HG03139 (cell line): Measurements from ENCODE around the gene SLAMF7.
A peak's percentile ranks its signal among the peaks of the same experiment; 100 is the strongest.

Experiments used
- ATAC-seq: cut with Tn5 transposase; IDR thresholded peaks from one replicate; pipeline ENCODE4 v1.9.1; 2021; ENCODE audit not compliant: unreplicated experiment

Gene SLAMF7

DNA sequence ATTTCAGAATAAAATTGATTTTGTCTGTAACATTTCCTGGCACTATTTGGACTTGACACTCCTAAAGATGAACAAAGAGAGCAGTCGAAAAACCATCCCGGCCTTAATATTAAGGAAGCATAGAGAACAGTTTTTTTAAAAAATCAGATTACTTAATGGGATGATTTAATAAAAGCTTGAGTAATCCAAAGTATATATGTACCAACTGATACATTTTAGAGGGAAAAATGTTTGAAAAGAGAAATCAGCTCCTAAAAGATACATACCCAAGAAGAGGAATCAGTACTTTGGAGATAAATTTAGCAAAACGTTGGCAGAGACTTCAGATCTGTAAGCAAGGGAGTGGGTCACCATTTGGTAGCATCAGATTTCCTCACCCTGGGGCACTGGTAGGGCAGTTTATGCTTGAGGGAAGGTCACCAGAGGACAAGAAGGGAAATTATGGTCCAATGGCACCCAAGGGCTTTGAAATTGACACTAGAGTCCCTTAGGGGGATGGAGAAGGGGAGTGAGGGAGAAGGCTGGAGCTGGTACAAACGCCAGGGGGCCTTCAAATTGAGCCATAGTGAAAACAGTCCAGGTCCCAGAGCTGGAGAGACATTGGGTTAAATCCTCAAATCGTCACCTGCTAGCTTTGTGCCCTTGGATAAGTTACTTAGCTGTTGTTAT lies 5.9 kb downstream of the SLAMF7 start:
- no peak for ATAC-seq

DNA sequence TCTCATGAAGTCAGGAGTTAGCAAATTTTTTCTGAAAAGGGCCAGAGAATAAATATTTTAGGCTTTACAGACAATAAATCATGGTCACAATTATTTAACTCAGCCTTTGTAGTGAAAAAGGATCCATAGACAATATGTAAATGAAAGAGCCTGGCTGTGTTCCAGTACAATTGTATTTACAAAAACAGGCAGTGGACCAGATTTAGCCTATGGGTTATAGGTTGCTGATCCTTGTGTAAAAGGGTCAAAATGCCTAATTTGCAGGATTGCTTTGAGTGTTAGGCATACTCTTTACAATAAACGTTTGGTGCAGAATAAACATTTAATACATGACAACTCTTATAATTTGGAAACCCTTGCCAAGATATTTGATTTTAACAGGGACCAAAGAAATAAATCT lies 6.5 kb downstream of the SLAMF7 start:
- no peak for ATAC-seq

DNA sequence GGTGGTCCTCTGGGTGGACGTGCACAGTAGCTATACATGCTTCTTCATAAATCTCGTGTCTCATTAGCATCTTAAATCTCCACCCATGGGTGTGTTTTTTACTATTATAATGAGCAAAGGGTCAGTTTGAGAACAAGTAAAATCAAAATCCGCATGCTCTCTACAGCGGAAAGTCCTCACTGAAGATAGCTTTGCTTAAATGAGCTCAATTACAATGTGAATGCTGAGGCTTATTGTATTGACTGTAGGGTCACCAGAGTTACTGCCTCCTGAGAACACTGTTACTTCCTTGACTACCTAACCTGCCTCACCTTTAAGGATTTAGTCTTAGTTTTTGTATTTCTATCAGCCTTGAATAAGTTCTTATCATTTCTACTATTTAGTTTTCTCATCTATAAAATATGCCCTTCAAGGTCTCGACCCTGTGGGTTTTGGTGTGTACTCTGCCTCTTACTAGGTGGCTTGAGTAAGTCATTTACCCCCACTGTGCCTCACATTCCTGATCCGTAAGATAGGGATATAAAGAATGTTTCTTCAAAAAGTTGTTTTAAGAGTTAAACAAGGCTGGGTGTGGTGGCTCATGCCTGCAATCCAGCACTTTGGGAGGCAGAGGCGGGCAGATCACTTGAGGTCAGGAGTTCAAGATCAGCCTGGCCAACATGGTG lies 7.9 kb downstream of the SLAMF7 start:
- no peak for ATAC-seq

GRCh38 chr1:160747717-160748116 lies 8.7 kb downstream of the SLAMF7 start:
- ATAC-seq: no peak

GRCh38 chr1:160748181-160748877 lies 9.3 kb downstream of the SLAMF7 start:
- ATAC-seq: no peak

DNA sequence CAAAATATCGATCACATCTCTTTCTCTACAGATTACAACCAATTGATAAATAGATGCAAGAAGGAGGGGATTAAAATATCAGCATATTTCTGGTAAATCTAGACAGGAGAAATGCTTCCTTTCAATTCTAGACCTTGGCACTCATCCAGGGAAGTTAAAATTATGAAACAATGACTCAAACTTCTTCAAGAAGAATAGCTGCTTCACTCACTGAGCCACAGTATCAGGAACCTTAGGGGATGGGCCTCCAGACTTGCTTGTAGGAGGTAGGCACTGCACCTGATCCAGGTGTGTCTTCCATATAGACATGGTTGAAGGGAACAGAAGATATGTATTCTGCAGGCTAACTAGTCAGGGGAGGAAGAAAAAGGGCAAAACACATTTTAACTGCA lies 9.8 kb downstream of the SLAMF7 start:
- ATAC-seq: no peak

DNA sequence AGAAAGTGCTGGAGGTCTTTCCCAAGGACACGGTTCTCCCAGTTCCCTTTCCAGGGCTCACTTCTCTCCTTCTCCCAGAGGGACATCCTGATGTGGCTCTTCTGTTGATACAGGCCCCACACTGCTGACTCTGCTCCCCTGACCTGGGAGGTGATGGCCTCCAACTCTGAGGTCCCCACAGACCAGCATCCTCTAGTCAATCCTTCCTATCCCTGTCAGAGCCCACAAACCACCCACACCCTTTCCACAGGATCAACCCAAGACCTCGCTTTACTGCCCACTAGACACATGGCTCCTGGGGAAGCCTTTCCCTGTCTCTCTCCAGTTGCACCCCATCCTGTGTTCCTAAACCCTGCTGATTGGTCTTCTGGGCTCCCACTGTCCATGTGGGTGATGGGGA lies 11.6 kb downstream of the SLAMF7 start:
- ATAC-seq: no peak

DNA sequence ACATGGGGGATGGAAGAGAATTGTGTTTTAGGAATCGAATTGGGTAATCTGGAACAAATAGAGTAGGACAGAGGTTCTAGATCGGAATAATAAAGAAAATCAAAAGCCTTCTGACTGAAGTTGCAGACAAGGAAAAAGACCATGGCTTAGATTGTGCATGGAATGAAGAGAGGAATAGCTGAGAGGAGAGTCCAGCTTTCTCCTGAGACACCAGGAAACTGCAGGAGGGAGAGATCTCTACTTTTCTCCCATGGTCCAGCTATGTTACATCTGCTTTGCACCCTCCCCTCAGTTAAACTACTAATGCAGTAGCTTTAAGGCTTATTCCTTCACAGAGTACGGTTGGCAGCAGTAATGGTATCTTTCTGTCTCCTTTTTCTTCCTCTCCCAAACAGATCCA lies 13.4 kb downstream of the SLAMF7 start:
- no peak for ATAC-seq

GRCh38 chr1:160752924-160753323 lies 13.9 kb downstream of the SLAMF7 start:
- no peak for ATAC-seq

GRCh38 chr1:160753594-160753993 lies 14.5 kb downstream of the SLAMF7 start:
- no peak for ATAC-seq

DNA sequence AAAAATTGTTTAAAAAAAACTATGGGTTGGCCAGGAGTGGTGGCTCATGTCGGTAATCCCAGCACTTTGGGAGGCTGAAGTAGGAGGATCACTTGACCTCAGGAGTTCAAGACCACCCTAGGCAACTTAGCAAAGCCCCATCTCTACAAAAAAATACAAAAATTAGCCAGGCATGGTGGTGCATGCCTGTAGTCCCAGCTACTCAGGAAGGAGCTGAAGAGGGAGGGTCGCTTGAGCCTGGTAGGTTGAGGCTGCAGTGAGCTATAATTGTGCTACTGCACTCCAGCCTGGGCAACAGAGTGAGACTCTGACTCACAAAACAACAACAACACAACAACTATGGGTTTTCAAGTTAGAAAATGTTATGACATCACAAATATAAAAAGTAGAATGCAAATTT lies 16.4 kb downstream of the SLAMF7 start:
- ATAC-seq: no peak

DNA sequence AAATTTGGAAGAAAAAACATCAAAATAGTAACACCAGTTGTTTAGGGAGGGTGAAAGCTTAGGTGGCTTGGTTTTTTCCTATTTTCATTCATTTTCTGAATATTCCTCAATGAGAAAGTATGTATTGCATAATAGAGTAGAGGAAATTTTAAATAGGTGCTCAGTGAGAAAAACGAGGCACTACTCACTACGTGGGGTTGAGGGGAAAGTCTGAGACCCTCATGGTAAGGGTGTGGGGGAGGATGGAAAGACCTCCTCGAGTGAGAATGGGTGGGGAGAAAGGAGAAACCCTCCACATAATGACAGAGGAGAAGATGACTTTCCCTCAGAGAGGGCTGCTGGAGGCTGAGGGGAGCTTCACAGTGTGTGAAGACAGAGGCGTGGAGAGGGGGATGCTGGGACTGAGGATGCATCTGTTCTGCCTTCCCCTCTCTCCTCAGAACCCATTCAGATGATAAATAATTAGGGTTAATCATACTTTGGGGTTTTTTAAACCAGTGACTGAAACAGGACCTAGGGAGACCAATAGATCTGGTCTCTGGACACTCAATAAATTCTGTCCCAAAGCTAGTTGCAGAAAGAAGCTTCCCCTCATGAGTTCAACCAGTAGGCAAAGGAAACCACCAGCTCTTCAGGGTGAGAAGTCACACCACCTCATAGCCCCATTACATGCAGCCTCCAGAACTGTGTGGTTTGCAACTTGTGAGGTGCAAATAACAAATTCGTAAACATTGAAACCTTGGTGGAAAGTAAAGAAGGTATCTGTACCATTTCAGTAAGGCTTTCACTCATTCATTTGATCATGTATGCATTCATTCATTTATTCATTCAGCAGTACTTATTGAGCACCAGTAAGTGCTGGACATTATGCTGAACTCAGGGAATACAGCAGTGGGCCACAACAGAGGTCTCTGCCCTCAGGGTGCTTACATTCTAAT lies 17.1 kb downstream of the SLAMF7 start:
- no peak for ATAC-seq

- no peak for ATAC-seq
Measured at GRCh38 chr1:160756849-160757201, 17.8 kb downstream of the SLAMF7 start.

GRCh38 chr1:160758521-160758920 lies 19.5 kb downstream of the SLAMF7 start:
- no peak for ATAC-seq

DNA sequence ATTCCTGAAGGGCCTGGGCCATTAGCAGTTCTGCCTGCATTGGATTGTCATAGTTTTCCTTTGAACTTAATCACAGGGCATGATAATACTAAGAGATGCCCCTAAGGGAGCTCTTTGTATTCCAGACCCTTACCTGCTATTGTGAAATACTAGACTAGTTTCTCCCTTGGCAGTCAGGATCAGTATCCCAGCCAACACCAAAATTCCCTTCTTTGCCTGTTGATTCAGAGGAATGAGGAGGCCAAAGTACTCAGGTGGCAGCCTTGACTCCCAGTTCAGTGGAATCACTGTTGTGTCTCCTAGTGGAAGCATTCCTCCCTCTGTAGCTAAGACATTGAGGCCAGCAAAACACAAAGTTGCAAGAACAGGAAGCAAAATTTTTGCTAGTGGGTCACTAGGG lies 20.7 kb downstream of the SLAMF7 start:
- ATAC-seq: no peak

- no peak for ATAC-seq
Measured at GRCh38 chr1:160761046-160761445, 22.0 kb downstream of the SLAMF7 start.

- no peak for ATAC-seq
Measured at GRCh38 chr1:160761886-160762285, 22.8 kb downstream of the SLAMF7 start.

GRCh38 chr1:160763993-160764392 lies 24.9 kb downstream of the SLAMF7 start:
- ATAC-seq: no peak

- peak; percentile 42 for ATAC-seq
Measured at GRCh38 chr1:160767395-160768294, 28.6 kb downstream of the SLAMF7 start.

DNA sequence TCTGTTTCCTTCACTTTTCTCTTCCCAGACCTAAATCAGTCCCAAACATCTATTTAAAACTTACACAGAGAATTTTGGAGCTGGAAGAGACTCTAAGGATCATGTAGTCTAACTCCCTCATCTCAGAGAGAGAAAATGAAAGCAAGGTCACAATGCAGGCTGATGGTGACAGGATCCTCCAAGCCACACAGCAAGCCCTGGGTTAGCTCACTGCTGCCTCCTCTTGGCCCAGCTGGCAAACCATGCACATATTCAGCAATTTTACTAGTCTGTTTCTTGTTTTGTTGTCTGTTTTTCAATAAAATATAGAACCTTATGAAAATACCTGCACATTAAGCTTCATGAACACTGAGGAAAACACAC lies 29.2 kb downstream of the SLAMF7 start:
- ATAC-seq: peak; percentile 73
